ENCODE measurements around the gene CCDC57.

- no peak for TF ChIP-seq CTCF (IDR thresholded peaks at IDR 0.05; ENCODE audit: insufficient read depth, low read length, poor library complexity, severe bottlenecking)
- no peak for TF ChIP-seq EZH2phosphoT487 (conservative IDR thresholded peaks at IDR 0.05; ENCODE audit: low read length)
Measured at GRCh38 chr17:82091264-82092066, 121.2 kb downstream of the CCDC57 start.

All from SU-DHL-6 (cell line).